Renal cortex interstitium (tissue), 11 donors: ENCODE results near the gene ASMT. TPM values are rescaled to one million over a fixed set of nuclear protein-coding genes. Genes with fewer than 3 reads are reported as not detected.
"Not testable (repeated sequence)": the region's sequence is repeated elsewhere in the genome, so short reads cannot be mapped to it uniquely, and the experiment has no call there.

ENCODE experiments used
- DNase-seq, 11 donors: peaks; one replicate each; pipeline ENCODE4 v3.0.0-alpha.2; 2013; ENCODE audit warnings: low read depth in 9 of 11, low spot score in 4 of 11; ENCODE audit errors: extremely low read depth in 1 of 11
- polyA plus RNA-seq, 3 donors: library from polyadenylated mRNA; unstranded; fragments of 120-200 nt; gene quantifications; one replicate each; pipeline ENCODE4 v1.2.1, GENCODE V29; 2013; ENCODE audit not compliant: insufficient read length in 3 of 3

Gene ASMT
- polyA plus RNA-seq, 3 donors, result 0.14 to 0.47 TPM; not detected in 1

DNA sequence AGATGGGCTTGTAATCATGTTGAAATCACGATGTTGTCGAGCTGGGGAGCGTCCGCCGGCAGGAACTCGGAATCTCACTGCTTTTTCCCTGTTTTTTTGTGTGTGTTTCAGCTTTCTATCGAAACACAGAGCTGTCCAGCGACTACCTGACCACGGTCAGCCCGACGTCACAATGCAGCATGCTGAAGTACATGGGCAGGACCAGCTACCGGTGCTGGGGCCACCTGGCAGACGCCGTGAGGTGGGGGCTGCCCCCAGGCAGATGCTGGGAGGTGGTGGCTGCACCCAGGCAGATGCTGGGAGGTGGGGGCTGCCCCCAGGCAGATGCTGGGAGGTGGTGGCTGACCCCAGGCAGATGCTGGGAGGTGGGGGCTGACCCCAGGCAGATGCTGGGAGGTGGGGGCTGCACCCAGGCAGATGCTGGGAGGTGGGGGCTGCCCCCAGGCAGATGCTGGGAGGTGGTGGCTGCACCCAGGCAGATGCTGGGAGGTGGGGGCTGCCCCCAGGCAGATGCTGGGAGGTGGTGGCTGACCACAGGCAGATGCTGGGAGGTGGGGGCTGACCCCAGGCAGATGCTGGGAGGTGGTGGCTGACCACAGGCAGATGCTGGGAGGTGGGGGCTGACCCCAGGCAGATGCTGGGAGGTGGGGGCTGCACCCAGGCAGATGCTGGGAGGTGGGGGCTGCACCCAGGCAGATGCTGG lies 9.4 kb downstream of the ASMT start:
- DNase-seq, result not testable (repeated sequence)

DNA sequence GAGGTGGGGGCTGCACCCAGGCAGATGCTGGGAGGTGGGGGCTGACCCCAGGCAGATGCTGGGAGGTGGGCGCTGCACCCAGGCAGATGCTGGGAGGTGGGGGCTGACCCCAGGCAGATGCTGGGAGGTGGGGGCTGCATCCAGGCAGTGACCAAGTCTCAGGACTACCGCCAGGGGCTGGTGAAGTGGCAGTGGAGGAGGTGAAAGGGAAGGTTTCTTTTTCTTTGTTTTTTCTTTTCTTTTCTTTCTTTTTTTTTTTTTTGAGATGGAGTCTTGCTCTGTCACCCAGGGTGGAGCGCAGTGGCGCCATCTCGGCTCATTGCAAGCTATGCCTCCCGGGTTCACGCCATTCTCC lies 10.0 kb downstream of the ASMT start:
- DNase-seq, result not testable (repeated sequence)

GRCh38 chrX:1629244-1629643 lies 14.4 kb downstream of the ASMT start:
- no peak for DNase-seq

DNA sequence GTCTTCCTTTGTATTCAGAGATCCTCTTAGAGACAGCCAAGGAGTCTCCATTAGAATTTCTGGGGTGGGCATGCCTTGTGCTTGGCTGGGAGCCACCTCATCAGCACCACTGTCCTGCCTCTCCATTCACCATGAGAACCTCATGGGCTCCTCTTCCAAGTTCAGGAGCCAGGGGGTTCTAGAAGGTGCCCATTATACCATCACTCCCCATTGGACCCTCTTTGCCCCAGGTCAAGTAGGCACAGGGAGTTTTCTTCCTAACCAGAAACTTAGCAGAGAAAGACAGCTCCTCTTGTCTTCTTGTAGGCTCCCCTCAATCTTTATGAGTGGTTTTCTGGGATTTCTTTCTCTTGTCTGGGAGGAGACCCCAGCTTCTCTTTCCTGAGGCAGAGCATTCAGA lies 31.1 kb downstream of the ASMT start:
- no peak for DNase-seq

DNA sequence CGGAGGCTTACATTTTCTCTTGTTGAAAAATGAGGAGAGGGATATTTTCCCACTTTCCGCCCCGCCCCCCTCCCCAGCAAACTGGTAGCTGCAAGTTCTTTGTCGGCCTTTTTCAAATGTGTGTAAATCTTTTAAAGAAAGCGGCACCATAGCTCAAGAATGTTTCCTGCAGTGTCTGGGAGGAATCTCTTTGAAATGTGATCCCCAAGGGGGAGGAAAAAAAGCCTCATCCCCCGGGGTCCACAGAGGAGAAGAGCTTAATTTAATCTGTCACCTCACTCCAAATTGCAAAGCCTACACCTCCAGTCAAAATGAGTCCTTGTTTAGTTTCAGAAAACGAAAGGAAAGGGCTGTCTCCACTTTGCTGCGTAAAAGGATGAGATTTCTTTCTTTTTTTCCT lies 34.8 kb downstream of the ASMT start:
- peak in 10 of 11 donors; percentile 31 to 82 (median 58) for DNase-seq

- peak in 7 of 11 donors; percentile 17 to 46 (median 20) for DNase-seq
These were observed 37.4 kb downstream of the ASMT start for GRCh38 chrX:1652011-1652811.

DNA sequence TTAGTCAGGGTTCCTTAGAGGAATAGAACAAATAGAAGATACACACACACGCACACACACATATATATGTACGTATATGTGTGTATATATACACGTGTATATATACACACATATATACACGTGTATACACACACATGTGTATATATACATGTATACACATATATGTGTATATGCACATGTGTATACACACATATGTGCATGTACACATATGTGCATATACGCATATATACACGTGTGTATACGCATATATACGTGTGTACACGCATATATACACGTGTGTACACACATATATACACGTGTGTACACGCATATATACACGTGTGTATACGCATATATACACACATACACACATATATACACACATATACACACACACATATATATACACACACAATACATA lies 41.5 kb downstream of the ASMT start:
- DNase-seq, result no peak

GRCh38 chrX:1657367-1658070 lies 42.7 kb downstream of the ASMT start:
- peak in 7 of 11 donors; percentile 12 to 51 (median 32) for DNase-seq

GRCh38 chrX:1658071-1658491 lies 43.2 kb downstream of the ASMT start:
- DNase-seq, result peak in 2 of 11 donors; percentile 11 to 17

- no peak for DNase-seq
These were observed 45.0 kb downstream of the ASMT start for GRCh38 chrX:1659664-1660461.

GRCh38 chrX:1661048-1661921 lies 46.4 kb downstream of the ASMT start:
- DNase-seq, result no peak

DNA sequence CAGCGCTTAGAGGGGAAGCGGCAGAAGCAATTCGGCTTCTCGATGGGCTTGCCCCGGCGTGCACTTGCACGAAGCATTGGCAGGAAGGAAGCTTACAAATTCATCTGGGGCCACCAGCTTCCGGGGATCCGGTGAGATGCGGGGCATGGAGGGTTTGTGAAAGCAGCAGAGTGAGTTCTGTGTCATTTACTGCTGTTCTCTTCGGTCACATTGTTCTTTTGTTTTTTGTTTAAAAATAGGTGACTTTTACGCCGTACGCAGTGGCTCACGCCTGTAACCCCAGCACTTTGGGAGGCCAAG lies 47.0 kb downstream of the ASMT start:
- DNase-seq, result no peak

- DNase-seq, result no peak
These were observed 52.7 kb downstream of the ASMT start for GRCh38 chrX:1667566-1667965.

GRCh38 chrX:1673337-1673736 lies 58.5 kb downstream of the ASMT start:
- DNase-seq, result no peak

DNA sequence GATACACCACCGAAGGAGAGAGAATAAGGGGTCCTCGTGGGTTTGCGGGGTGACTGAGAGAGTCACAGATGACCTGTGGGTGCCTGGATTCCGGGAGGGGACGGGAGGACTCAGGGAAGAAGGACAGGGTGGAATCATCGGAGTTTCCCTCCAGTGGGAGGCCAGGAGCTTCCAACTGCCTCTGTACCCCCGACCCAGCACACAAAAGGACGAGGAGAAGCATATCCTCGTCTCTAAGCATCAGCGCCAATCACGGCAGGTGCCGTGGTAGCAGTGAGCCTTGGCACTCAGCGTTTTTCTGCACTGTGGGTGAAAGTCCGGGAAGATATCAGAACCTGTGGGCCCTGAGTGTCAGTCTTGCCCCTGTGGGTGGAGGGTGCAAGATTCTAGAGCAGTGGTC lies 62.0 kb downstream of the ASMT start:
- DNase-seq, result no peak

DNA sequence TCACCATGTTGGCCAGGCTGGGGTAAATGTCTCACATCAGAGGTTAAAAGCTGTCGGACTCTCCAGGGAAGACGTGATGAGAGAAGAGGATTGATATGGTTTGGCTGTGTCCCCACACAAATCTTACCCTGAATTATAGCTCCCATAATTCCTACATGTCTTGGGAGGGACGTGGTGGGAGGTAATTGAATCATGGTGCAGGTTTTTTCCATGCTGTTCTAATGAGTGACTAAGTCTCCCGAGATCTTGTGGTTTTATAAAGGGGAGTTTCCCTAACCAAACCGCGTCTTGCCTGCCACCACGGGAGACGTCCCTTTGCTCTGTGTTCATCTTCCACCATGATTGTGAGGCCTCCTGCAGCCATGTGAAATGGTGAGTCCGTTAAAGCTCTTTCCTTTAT lies 64.4 kb downstream of the ASMT start:
- no peak for DNase-seq

- no peak for DNase-seq
These were observed 66.6 kb downstream of the ASMT start for GRCh38 chrX:1681439-1681838.

- not testable (repeated sequence) for DNase-seq
These were observed 67.0 kb downstream of the ASMT start for GRCh38 chrX:1681856-1682255.
